KMS-11 (cell line): ENCODE results near the gene SLC38A10.

Experiments
- H2AFZ ChIP-seq: fragments of 200-600 bp; sonication (generic); 2 replicates; pipeline ENCODE4 v1.6.1; 2016; ENCODE audit warnings: antibody characterized with exemption, mixed run types, low read depth
- H3K27ac ChIP-seq: fragments of 200-600 bp; sonication (generic); 2 replicates; pipeline ENCODE4 v1.6.1; 2016; ENCODE audit warnings: mild to moderate bottlenecking, mixed run types
- H3K27me3 ChIP-seq: fragments of 200-600 bp; sonication (generic); 2 replicates; pipeline ENCODE4 v1.6.1; 2017; ENCODE audit warnings: mild to moderate bottlenecking, low read depth, mixed run types, moderate library complexity; ENCODE audit not compliant: insufficient read depth
- H3K36me3 ChIP-seq: fragments of 200-600 bp; sonication (generic); 2 replicates; pipeline ENCODE4 v1.6.1; 2017; ENCODE audit warnings: mild to moderate bottlenecking, mixed run types; ENCODE audit not compliant: insufficient read depth
- H3K4me1 ChIP-seq: fragments of 200-600 bp; sonication (generic); 2 replicates; pipeline ENCODE4 v1.6.1; 2016; ENCODE audit warnings: mild to moderate bottlenecking, low read depth, mixed run types; ENCODE audit not compliant: poor library complexity, severe bottlenecking
- H3K4me2 ChIP-seq: fragments of 200-600 bp; sonication (generic); 2 replicates; pipeline ENCODE4 v1.7.0; 2016; ENCODE audit warnings: mild to moderate bottlenecking, mixed run types
- H3K4me3 ChIP-seq: fragments of 200-600 bp; sonication (generic); IDR thresholded peaks from 2 replicates; pipeline ENCODE4 v1.6.1; 2017; ENCODE audit warnings: low read depth, low read length, mixed read lengths; ENCODE audit not compliant: insufficient read depth
- H3K79me2 ChIP-seq: fragments of 200-600 bp; sonication (generic); 2 replicates; pipeline ENCODE4 v1.6.1; 2016; ENCODE audit warnings: low read depth, mixed run types; ENCODE audit not compliant: insufficient read depth
- H3K9ac ChIP-seq: fragments of 200-600 bp; sonication (generic); 2 replicates; pipeline ENCODE4 v1.6.1; 2016; ENCODE audit warnings: mild to moderate bottlenecking, mixed run types
- H4K20me1 ChIP-seq: fragments of 200-600 bp; sonication (generic); 2 replicates; pipeline ENCODE4 v1.6.1; 2016; ENCODE audit warnings: mild to moderate bottlenecking, mixed run types; ENCODE audit not compliant: insufficient read depth
- CTCF ChIP-seq: fragments of 200-600 bp; sonication (generic); conservative IDR thresholded peaks from 2 replicates; pipeline ENCODE4 v1.6.1; 2017; ENCODE audit warnings: low read depth, mild to moderate bottlenecking, antibody characterized with exemption, low read length, moderate library complexity, mixed read lengths

The SLC38A10 gene

GRCh38 chr17:81263371-81264181 is 31.5 kb downstream of the SLC38A10 start:
- Histone ChIP-seq H3K9ac (no peak overlapping the region), H2AFZ (no peak overlapping the region), H4K20me1 (no peaks in the 10 kb centered on the region), H3K4me3 (no peak overlapping the region), H3K27me3 (no peaks in the 10 kb centered on the region), H3K4me1 (no peaks in the 10 kb centered on the region), H3K27ac (no peak overlapping the region), H3K4me2 (no peak overlapping the region), H3K36me3 (0 out of 2 replicates have a peak, but pooled peaks cover 3% of the 10 kb centered on the region), H3K79me2 (no peaks in the 10 kb centered on the region)
- no peak for TF ChIP-seq CTCF

GRCh38 chr17:81261582-81262336 is 33.3 kb downstream of the SLC38A10 start:
- Histone ChIP-seq H3K36me3 (0 out of 2 replicates have a peak, but pooled peaks cover 3% of the 10 kb centered on the region), H3K9ac (no peak overlapping the region), H3K4me3 (no peak overlapping the region), H3K27me3 (no peaks in the 10 kb centered on the region), H3K27ac (no peak overlapping the region), H4K20me1 (no peaks in the 10 kb centered on the region), H2AFZ (no peak overlapping the region), H3K79me2 (no peaks in the 10 kb centered on the region), H3K4me2 (no peak overlapping the region), H3K4me1 (no peaks in the 10 kb centered on the region)
- no peak for TF ChIP-seq CTCF

- no peak overlapping the region for H2AFZ ChIP-seq
- H3K27ac ChIP-seq: no peak overlapping the region
- 0 out of 2 replicates have a peak, but pooled peaks cover 3% of the 10 kb centered on the region for H3K36me3 ChIP-seq
- no peak for TF ChIP-seq CTCF
- no peaks in the 10 kb centered on the region for H3K4me1 ChIP-seq
- H3K4me2 ChIP-seq: no peak overlapping the region
- no peaks in the 10 kb centered on the region for H3K27me3 ChIP-seq
- H3K9ac ChIP-seq: no peak overlapping the region
- H3K4me3 ChIP-seq: no peak overlapping the region
- no peaks in the 10 kb centered on the region for H3K79me2 ChIP-seq
- H4K20me1 ChIP-seq: no peaks in the 10 kb centered on the region
Observed at GRCh38 chr17:81261096-81261495, 34.0 kb downstream of the SLC38A10 start.

GRCh38 chr17:81260641-81261040 is 34.5 kb downstream of the SLC38A10 start:
- H3K4me1 ChIP-seq: no peaks in the 10 kb centered on the region
- no peak overlapping the region for H3K27ac ChIP-seq
- no peaks in the 10 kb centered on the region for H3K27me3 ChIP-seq
- 0 out of 2 replicates have a peak, but pooled peaks cover 3% of the 10 kb centered on the region for H3K36me3 ChIP-seq
- H3K79me2 ChIP-seq: no peaks in the 10 kb centered on the region
- H4K20me1 ChIP-seq: no peaks in the 10 kb centered on the region
- H3K4me2 ChIP-seq: no peak overlapping the region
- no peak for TF ChIP-seq CTCF
- no peak overlapping the region for H2AFZ ChIP-seq
- H3K9ac ChIP-seq: no peak overlapping the region
- no peak overlapping the region for H3K4me3 ChIP-seq
